IMR-90 (cell line): ENCODE data around the gene IGF2BP1. TPM values are rescaled to one million over a fixed set of nuclear protein-coding genes. Genes with fewer than 3 reads are reported as not detected.

Experiments used
- ATAC-seq: fragments of 200-7000 bp; cut with Tn5 transposase; 2 replicates; pipeline ENCODE4 v1.9.1; 2020; ENCODE audit warnings: low read depth, mild to moderate bottlenecking, moderate library complexity
- BruUV-seq: library from RNA; stranded (reverse); fragments of 400-500 nt; replicated peaks from 2 replicates; lab custom pipeline; 2021; lab: Mats Ljungman, UMichigan
- CTCF ChIA-PET: fragments of 300-600 bp; formaldehyde crosslinking; extraction: SDS; loops from one replicate; lab custom pipeline; 2021; ENCODE audit warnings: antibody characterized with exemption; lab: Yijun Ruan, JAX
- POLR2A ChIA-PET: fragments of 300-600 bp; sonication (Branson Sonifier 250); formaldehyde crosslinking; loops from one replicate; lab custom pipeline; 2022; ENCODE audit warnings: antibody characterized with exemption; ENCODE audit not compliant: unreplicated experiment; lab: Charles Lee
- DNase-seq: peaks from one replicate; pipeline ENCODE4 v3.0.0; 2013
- H2AFZ ChIP-seq: replicated peaks from 2 replicates; pipeline ENCODE3; 2013; ENCODE audit warnings: low read length, mild to moderate bottlenecking; ENCODE audit not compliant: poor library complexity
- H2AK5ac ChIP-seq: 2 replicates; pipeline ENCODE4 v1.6.1; 2013; ENCODE audit warnings: low read depth, low read length, inconsistent platforms
- H2AK9ac ChIP-seq: replicated peaks from 2 replicates; pipeline ENCODE3; 2013; ENCODE audit warnings: mild to moderate bottlenecking, low read depth, low read length, moderate library complexity; ENCODE audit not compliant: poor library complexity
- H2BK120ac ChIP-seq: 2 replicates; pipeline ENCODE4 v1.6.1; 2013; ENCODE audit warnings: low read depth, low read length, inconsistent platforms
- H2BK15ac ChIP-seq: 3 replicates; pipeline ENCODE4 v1.6.1; 2013; ENCODE audit warnings: low read depth, low read length, inconsistent platforms
- H2BK20ac ChIP-seq: 2 replicates; pipeline ENCODE4 v1.6.1; 2013; ENCODE audit warnings: low read depth, mild to moderate bottlenecking, inconsistent platforms, low read length, moderate library complexity
- H2BK5ac ChIP-seq: 2 replicates; pipeline ENCODE4 v1.6.1; 2013; ENCODE audit warnings: mild to moderate bottlenecking, low read depth, low read length, inconsistent platforms; ENCODE audit not compliant: poor library complexity, severe bottlenecking
- H3K14ac ChIP-seq: replicated peaks from 2 replicates; pipeline ENCODE4 v1.6.1; 2013; ENCODE audit warnings: low read depth, low read length, inconsistent platforms
- H3K18ac ChIP-seq: 2 replicates; pipeline ENCODE4 v1.6.1; 2013; ENCODE audit warnings: low read depth, low read length, control low read depth
- H3K23ac ChIP-seq: 2 replicates; pipeline ENCODE4 v1.6.1; 2013; ENCODE audit warnings: low read depth, low read length, inconsistent platforms
- H3K27ac ChIP-seq: 2 replicates; pipeline ENCODE4 v1.5.1; 2013; ENCODE audit warnings: mild to moderate bottlenecking, control low read depth, low read length; ENCODE audit not compliant: insufficient read depth
- H3K27me3 ChIP-seq: 2 replicates; pipeline ENCODE4 v1.6.1; 2013; ENCODE audit warnings: low read length; ENCODE audit not compliant: control insufficient read depth, insufficient read depth
- H3K36me3 ChIP-seq: 2 replicates; pipeline ENCODE4 v1.6.1; 2013; ENCODE audit warnings: low read length, mixed read lengths; ENCODE audit not compliant: control insufficient read depth, insufficient read depth
- H3K4ac ChIP-seq: 2 replicates; pipeline ENCODE4 v1.6.1; 2013; ENCODE audit warnings: low read depth, low read length, inconsistent platforms
- H3K4me1 ChIP-seq: 2 replicates; pipeline ENCODE4 v1.6.1; 2013; ENCODE audit warnings: low read length, mixed read lengths; ENCODE audit not compliant: control insufficient read depth, insufficient read depth
- H3K4me2 ChIP-seq: 2 replicates; pipeline ENCODE4 v1.6.1; 2013; ENCODE audit warnings: low read depth, mild to moderate bottlenecking, control low read depth, low read length, moderate library complexity
- H3K4me3 ChIP-seq: 2 replicates; pipeline ENCODE4 v1.5.1; 2013; ENCODE audit warnings: low read depth, mild to moderate bottlenecking, control low read depth, low read length, moderate library complexity; ENCODE audit not compliant: insufficient read depth
- H3K56ac ChIP-seq: 2 replicates; pipeline ENCODE4 v1.6.1; 2013; ENCODE audit warnings: low read length, inconsistent platforms; ENCODE audit not compliant: insufficient read depth; ENCODE audit errors: extremely low read depth
- H3K79me1 ChIP-seq, 2 experiments: 2 replicates each; pipeline ENCODE4 v1.6.1; 2013; ENCODE audit warnings: low read length in 2 of 2, inconsistent platforms in 1 of 2, low read depth in 1 of 2
- H3K9ac ChIP-seq: 2 replicates; pipeline ENCODE4 v1.6.1; 2013; ENCODE audit warnings: low read depth, low read length, control low read depth
- H3K9me1 ChIP-seq: 2 replicates; pipeline ENCODE4 v1.6.1; 2013; ENCODE audit warnings: low read length, inconsistent platforms; ENCODE audit not compliant: insufficient read depth
- H3K9me3 ChIP-seq: 2 replicates; pipeline ENCODE4 v1.6.1; 2013; ENCODE audit warnings: low read length; ENCODE audit not compliant: control insufficient read depth, insufficient read depth
- H4K20me1 ChIP-seq: 2 replicates; pipeline ENCODE4 v1.6.1; 2013; ENCODE audit warnings: low read length, inconsistent platforms; ENCODE audit not compliant: insufficient read depth
- H4K5ac ChIP-seq: 2 replicates; pipeline ENCODE4 v1.6.1; 2013; ENCODE audit warnings: mild to moderate bottlenecking, low read depth, low read length, control low read depth
- H4K8ac ChIP-seq, 2 experiments: 2 replicates each; pipeline ENCODE4 v1.6.1; 2013; ENCODE audit warnings: low read depth in 2 of 2, low read length in 2 of 2, control low read depth in 1 of 2, inconsistent platforms in 1 of 2
- H4K91ac ChIP-seq: 2 replicates; pipeline ENCODE4 v1.6.1; 2013; ENCODE audit warnings: low read depth, low read length, inconsistent platforms; ENCODE audit not compliant: insufficient read depth
- BHLHE40 ChIP-seq: fragments of 150-350 bp; IDR thresholded peaks from 2 replicates; pipeline ENCODE4 v1.6.1; 2016; ENCODE audit warnings: mild to moderate bottlenecking, low read depth, low read length
- CEBPB ChIP-seq: IDR thresholded peaks from 2 replicates; pipeline ENCODE4 v1.6.1; 2012; ENCODE audit warnings: low read depth, low read length, improper control_type of control experiment
- CHD1 ChIP-seq: IDR thresholded peaks from 2 replicates; pipeline ENCODE4 v1.6.1; 2012; ENCODE audit warnings: low read depth, low read length, improper control_type of control experiment
- FOS ChIP-seq: fragments of 150-350 bp; IDR thresholded peaks from 2 replicates; pipeline ENCODE4 v1.6.1; 2016; ENCODE audit warnings: low read depth, low read length
- MAFK ChIP-seq: IDR thresholded peaks from 2 replicates; pipeline ENCODE4 v1.6.1; 2012; ENCODE audit warnings: low read depth, low read length, improper control_type of control experiment
- MAZ ChIP-seq: IDR thresholded peaks from 2 replicates; pipeline ENCODE4 v1.6.1; 2012; ENCODE audit warnings: low read depth, mild to moderate bottlenecking, low read length, improper control_type of control experiment, moderate library complexity, borderline replicate concordance
- MXI1 ChIP-seq: IDR thresholded peaks from 2 replicates; pipeline ENCODE4 v1.6.1; 2012; ENCODE audit warnings: low read depth, mild to moderate bottlenecking, low read length, moderate library complexity, borderline replicate concordance
- RAD21 ChIP-seq: IDR thresholded peaks from 2 replicates; pipeline ENCODE4 v1.6.1; 2012; ENCODE audit warnings: low read length, improper control_type of control experiment
- RCOR1 ChIP-seq: IDR thresholded peaks from 2 replicates; pipeline ENCODE4 v1.6.1; 2012; ENCODE audit warnings: mild to moderate bottlenecking, low read length, improper control_type of control experiment; ENCODE audit not compliant: insufficient replicate concordance
- SMC3 ChIP-seq: fragments of 150-350 bp; IDR thresholded peaks from 2 replicates; pipeline ENCODE4 v1.6.1; 2016; ENCODE audit warnings: low read depth, mild to moderate bottlenecking, antibody characterized with exemption, low read length, moderate library complexity
- WGBS, 2 experiments: methylation state at CpG; one replicate each; pipeline versions ENCODE4 v1.1.5 to v1.1.7; 2013; ENCODE audit warnings: missing lambda C conversion rate in 2 of 2; ENCODE audit not compliant: insufficient read length in 1 of 2; ENCODE audit errors: extremely low coverage in 2 of 2; 5-methylcytosine and 5-hydroxymethylcytosine counted together
- dilution Hi-C: fragments of 300-500 bp; cut with HindIII; formaldehyde crosslinking; loops from one replicate; pipeline ENCODE4 v1.14.3; 2018; ENCODE audit warnings: low sequenced_read_pairs; ENCODE audit not compliant: unreplicated experiment
- in situ Hi-C: fragments of 300-500 bp; cut with MboI; formaldehyde crosslinking; loops from 3 replicates; pipeline ENCODE4 v1.14.3; 2019; ENCODE audit warnings: low sequenced_read_pairs, inconsistent platforms, mixed read lengths
- intact Hi-C: fragments of 100-400 bp; cut with micrococcal nuclease; formaldehyde crosslinking; loops from 2 replicates; pipeline ENCODE4 v1.10.0; 2022
- polyA plus RNA-seq, 3 experiments: library from polyadenylated mRNA; depleted of rRNA; stranded (reverse); fragments of >200 nt; gene quantifications; 2 replicates each; pipeline ENCODE4 v1.2.3, GENCODE V29; 2012; ENCODE audit warnings: low replicate concordance in 1 of 3
- total RNA-seq: library from RNA; depleted of rRNA; stranded (reverse); fragments of >200 nt; gene quantifications from 2 replicates; pipeline ENCODE4 v1.2.3, GENCODE V29; 2012
- TF ChIP-seq, protein P1 (sequence below): conservative IDR thresholded peaks from 2 replicates; pipeline ENCODE4 v1.5.1; 2012; ENCODE audit warnings: mild to moderate bottlenecking, low read depth, low read length, improper control_type of control experiment
- TF ChIP-seq, protein P2 (sequence below): fragments of 150-350 bp; IDR thresholded peaks from 2 replicates; pipeline ENCODE4 v1.6.1; 2016; ENCODE audit warnings: low read depth, mild to moderate bottlenecking, low read length, moderate library complexity, borderline replicate concordance

The IGF2BP1 gene
- total and polyA plus RNA-seq, 2 of the 4 experiments (the other 2 are of a cell fraction) = 10.2 to 13.1 TPM

GRCh38 chr17:49061524-49061943, 64.3 kb downstream of the IGF2BP1 start (continued):
- TF ChIP-seq, protein P1, sequence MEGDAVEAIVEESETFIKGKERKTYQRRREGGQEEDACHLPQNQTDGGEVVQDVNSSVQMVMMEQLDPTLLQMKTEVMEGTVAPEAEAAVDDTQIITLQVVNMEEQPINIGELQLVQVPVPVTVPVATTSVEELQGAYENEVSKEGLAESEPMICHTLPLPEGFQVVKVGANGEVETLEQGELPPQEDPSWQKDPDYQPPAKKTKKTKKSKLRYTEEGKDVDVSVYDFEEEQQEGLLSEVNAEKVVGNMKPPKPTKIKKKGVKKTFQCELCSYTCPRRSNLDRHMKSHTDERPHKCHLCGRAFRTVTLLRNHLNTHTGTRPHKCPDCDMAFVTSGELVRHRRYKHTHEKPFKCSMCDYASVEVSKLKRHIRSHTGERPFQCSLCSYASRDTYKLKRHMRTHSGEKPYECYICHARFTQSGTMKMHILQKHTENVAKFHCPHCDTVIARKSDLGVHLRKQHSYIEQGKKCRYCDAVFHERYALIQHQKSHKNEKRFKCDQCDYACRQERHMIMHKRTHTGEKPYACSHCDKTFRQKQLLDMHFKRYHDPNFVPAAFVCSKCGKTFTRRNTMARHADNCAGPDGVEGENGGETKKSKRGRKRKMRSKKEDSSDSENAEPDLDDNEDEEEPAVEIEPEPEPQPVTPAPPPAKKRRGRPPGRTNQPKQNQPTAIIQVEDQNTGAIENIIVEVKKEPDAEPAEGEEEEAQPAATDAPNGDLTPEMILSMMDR = no peak
- TF ChIP-seq CHD1 (no peak), RCOR1 (no peak), CEBPB (no peak)

- Histone ChIP-seq H4K91ac (no peak overlapping the region), H3K9ac (no peak overlapping the region), H3K79me1 (no peaks in the 10 kb centered on the region), H2BK20ac (no peak overlapping the region), H3K36me3 (no peaks in the 10 kb centered on the region), H3K27me3 (no peaks in the 10 kb centered on the region), H2BK15ac (no peak overlapping the region), H2BK5ac (no peak overlapping the region), H3K4ac (no peak overlapping the region), H3K23ac (no peak overlapping the region), H2BK120ac (no peak overlapping the region), H3K4me1 (no peaks in the 10 kb centered on the region), H2AFZ (no peak overlapping the region), H4K8ac (no peak overlapping the region), H4K5ac (no peak overlapping the region), H3K9me1 (0 out of 2 replicates have a peak, but pooled peaks cover under 1% of the 10 kb centered on the region), H3K56ac (no peak overlapping the region), H3K4me3 (no peak overlapping the region), H3K18ac (no peak overlapping the region), H2AK5ac (no peak overlapping the region), H3K4me2 (no peak overlapping the region), H4K20me1 (no peaks in the 10 kb centered on the region), H2AK9ac (no peak overlapping the region), H3K9me3 (no peaks in the 10 kb centered on the region), H3K14ac (no peak overlapping the region), H3K27ac (no peak overlapping the region)
- in situ Hi-C loops = no loop called here
- BruUV-seq = no TSS peak
- WGBS, 2 experiments = no CpG with 5 or more reads among the region's 2 CpGs
- DNase-seq = no peak
- ATAC-seq = peak; percentile 49
- intact Hi-C loops = loop anchor here (5.0 to 10.0 kb wide), 2 partner anchors 121 to 164 kb away; no protein-coding TSS in a partner anchor
- ChIA-PET POLR2A (no interaction called here), CTCF (no interaction called here)
- dilution Hi-C loops = no loop called here
- TF ChIP-seq, protein P2, sequence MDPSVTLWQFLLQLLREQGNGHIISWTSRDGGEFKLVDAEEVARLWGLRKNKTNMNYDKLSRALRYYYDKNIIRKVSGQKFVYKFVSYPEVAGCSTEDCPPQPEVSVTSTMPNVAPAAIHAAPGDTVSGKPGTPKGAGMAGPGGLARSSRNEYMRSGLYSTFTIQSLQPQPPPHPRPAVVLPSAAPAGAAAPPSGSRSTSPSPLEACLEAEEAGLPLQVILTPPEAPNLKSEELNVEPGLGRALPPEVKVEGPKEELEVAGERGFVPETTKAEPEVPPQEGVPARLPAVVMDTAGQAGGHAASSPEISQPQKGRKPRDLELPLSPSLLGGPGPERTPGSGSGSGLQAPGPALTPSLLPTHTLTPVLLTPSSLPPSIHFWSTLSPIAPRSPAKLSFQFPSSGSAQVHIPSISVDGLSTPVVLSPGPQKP = no peak
- TF ChIP-seq MXI1 (no peak), RAD21 (no peak), MAZ (no peak), FOS (no peak), MAFK (no peak), RCOR1 (no peak), BHLHE40 (no peak), CHD1 (no peak), SMC3 (no peak)
- TF ChIP-seq, protein P1 = no peak
These were observed 66.5 kb downstream of the IGF2BP1 start for GRCh38 chr17:49063652-49064051.
